ENCODE results near the gene CCDC81.

CCDC81 gene

DNA sequence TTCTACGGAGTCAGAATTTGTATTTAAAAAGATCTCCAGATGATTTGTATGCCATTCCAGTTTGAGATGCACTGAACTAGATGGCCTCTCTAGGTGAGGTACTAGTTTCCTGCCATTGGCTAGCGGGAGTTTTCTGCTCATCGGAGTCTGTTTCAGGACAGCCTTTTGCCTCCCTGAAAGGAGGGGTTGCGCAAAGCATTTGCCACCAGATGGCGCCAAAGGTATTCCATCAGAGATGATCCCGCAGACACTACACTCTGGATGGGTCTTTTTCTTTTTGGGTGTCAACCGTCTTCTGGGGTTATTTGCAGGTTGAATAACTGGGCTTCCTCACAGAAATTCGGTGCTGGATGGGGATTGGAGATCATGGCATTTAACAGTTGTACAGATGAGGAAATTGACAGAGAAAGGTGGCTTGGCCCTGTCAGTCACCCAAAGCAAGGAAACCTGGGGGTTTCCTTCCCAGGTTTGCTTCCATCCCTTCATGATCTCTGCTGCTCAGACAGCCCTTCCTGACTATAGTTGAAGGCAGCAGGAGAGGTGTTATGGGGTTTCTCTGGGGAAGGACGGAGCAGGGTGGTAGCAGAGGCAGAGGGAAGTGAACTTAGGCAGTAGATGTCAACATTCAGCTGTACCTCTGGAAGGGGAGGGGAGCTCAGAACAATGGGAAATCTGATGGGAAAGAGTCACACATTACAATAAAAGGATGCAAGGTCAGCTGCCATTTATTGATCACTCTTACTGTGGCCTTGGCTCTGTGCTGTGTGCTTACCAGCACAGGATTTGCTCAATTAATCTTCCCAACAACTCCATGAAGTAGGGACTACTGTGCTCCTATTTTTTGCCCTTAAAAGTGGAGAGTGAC, 81.6 kb downstream of the CCDC81 start:
- H3K4me3 ChIP-seq (ENCODE audit: low read depth, low read length) = no peak overlapping the region

DNA sequence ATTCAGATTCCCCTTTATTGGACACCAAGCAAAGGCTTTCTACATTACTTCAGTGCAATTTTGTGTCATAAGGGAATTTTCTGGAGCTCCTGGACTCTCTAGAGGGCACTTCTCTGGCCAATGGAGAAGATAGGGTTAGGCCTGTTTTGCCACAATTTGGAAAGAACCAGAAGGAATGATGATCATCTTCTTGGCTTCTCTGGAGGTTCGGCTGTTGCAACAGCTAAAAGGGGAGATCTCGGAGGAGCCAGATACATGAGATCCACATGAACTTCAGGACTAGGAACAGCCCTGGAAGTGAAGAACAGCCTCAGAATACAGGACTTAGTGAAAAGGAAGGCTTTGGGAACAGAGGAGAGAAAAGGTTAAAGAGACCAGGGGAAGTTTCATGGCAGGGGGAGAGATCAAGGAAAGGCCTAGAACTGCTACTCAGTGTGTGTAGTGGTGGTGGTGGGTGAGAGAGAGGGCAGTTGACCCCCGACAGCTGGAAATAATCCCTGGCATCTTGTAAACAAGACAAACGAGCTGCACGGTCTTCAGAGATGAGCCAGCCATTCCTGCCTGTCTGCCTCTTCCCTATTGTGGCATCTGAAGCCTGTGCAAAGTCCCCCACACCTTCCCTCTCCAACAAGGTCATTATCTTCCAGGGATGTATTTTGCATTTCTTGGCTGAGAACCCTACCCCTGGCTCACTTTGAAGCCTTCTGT, 83.8 kb downstream of the CCDC81 start:
- TF ChIP-seq CTCF (IDR thresholded peaks at IDR 0.05; ENCODE audit: borderline replicate concordance, insufficient read depth, low read depth, low read length) = no peak
- no peak overlapping the region for H3K4me3 ChIP-seq (ENCODE audit: low read depth, low read length)

More for the DNA sequence above, 81.6 kb downstream of the CCDC81 start:
- TF ChIP-seq CTCF (IDR thresholded peaks at IDR 0.05; ENCODE audit: borderline replicate concordance, insufficient read depth, low read depth, low read length) = peak; percentile 78

DNA sequence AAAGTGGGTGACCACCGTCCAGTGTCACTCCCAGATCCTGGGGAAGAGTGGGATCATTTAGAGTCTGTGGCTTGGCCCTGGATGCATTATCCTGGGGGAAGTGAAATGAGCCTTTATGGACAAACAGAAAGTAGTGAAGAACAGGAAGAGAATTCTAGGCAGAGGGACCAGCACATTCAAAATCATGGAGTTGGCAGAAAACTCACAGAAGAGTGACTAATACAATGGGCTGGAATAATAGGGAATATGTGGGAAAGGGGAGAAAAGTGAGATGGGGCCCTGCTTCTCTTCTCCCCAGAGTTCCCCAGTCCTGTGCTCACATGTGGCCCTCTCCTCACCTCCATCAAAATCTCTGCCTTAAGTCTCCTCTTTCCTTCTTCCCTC, 84.3 kb downstream of the CCDC81 start:
- no peak overlapping the region for H3K4me3 ChIP-seq (ENCODE audit: low read depth, low read length)

GRCh38 chr11:86459682-86460460, 85.2 kb downstream of the CCDC81 start:
- no peak for TF ChIP-seq CTCF (IDR thresholded peaks at IDR 0.05; ENCODE audit: borderline replicate concordance, insufficient read depth, low read depth, low read length)
- no peak overlapping the region for H3K4me3 ChIP-seq (ENCODE audit: low read depth, low read length)

More for the DNA sequence above, 84.3 kb downstream of the CCDC81 start:
- TF ChIP-seq CTCF (IDR thresholded peaks at IDR 0.05; ENCODE audit: borderline replicate concordance, insufficient read depth, low read depth, low read length) = no peak

DNA sequence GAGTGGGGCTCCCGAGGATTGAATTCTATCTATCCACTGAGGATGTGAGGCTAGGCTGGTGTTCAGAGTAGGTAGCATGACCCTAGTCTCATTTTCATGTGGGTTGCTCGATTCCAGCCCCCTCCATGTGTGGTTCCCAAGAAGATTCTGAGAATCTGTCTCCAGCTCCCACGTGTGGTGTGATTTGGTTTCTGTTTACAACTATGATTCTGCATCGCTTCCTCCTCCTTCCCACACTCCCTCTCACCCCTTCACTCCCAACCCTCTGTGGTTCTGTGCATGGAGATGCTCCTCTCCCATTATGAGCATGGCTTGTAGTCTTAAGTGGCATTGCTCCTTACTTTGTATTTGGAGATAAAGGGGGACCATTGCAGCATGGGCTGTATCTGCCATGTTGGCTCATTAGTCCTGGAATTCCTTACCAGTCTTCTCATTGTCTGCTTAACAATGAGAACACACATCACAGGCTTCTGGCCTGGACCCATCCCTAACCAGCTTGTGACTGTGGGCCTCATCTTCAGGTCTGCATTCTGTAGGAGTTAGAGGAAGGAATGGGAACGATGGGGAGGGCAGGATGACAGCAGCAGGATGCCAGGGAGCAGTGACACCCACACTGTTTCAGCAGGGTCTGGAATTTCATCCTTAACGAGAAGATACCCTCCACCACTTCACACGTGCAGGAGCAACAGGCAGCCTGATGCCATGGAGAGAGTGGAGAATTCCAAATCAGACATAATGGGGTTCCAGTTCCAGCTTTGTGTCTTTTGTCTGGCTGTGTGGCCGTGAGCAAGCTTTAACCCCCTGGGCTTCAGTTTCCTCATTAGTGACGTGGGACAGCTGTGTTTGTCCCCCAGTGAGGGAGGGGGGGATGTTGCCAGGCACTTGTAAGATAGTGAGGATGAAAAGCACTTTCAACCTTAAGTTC, 86.0 kb downstream of the CCDC81 start:
- no peak for TF ChIP-seq CTCF (IDR thresholded peaks at IDR 0.05; ENCODE audit: borderline replicate concordance, insufficient read depth, low read depth, low read length)
- no peak overlapping the region for H3K4me3 ChIP-seq (ENCODE audit: low read depth, low read length)

DNA sequence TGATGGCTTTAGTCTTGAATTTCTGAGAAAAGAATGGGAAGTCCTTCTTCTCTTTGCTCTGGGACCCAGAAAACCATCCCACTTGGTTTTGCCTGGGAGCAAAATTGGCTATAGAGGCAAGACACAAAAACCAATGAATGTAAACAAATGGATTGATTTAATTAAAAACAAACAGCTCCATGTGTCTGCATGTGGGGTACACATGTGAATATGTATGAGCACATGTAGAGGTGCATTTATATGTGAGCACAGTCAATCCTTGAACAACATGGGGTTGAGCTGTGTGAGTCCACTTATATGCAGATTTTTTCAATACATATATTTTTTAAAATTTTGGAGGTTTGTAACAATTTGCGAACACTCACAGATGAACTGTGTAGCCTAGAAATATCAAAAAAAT, 87.2 kb downstream of the CCDC81 start:
- H3K4me3 ChIP-seq (ENCODE audit: low read depth, low read length) = no peak overlapping the region
- no peak for TF ChIP-seq CTCF (IDR thresholded peaks at IDR 0.05; ENCODE audit: borderline replicate concordance, insufficient read depth, low read depth, low read length)

All from GM12875 (cell line).